ENCODE results near the gene GABBR2.

Gene GABBR2

GRCh38 chr9:98357921-98358535, 350.7 kb downstream of the GABBR2 start:
- no peak for DNase-seq (ENCODE audit: low read depth in 1 of 2, low spot score in 1 of 2)

- DNase-seq (ENCODE audit: low read depth in 1 of 2, low spot score in 1 of 2): no peak
These were observed 351.6 kb downstream of the GABBR2 start for GRCh38 chr9:98356953-98357690.

- no peak for DNase-seq (ENCODE audit: low read depth in 1 of 2, low spot score in 1 of 2)
These were observed 352.4 kb downstream of the GABBR2 start for GRCh38 chr9:98356326-98356725.

GRCh38 chr9:98351370-98351769, 357.4 kb downstream of the GABBR2 start:
- DNase-seq (ENCODE audit: low read depth in 1 of 2, low spot score in 1 of 2): no peak

GRCh38 chr9:98347642-98348041, 361.1 kb downstream of the GABBR2 start:
- DNase-seq (ENCODE audit: low read depth in 1 of 2, low spot score in 1 of 2): no peak

GRCh38 chr9:98345011-98345410, 363.7 kb downstream of the GABBR2 start:
- DNase-seq (ENCODE audit: low read depth in 1 of 2, low spot score in 1 of 2): no peak

- DNase-seq (ENCODE audit: low read depth in 1 of 2, low spot score in 1 of 2): no peak
These were observed 364.2 kb downstream of the GABBR2 start for GRCh38 chr9:98344581-98344980.

GRCh38 chr9:98342820-98343210, 365.9 kb downstream of the GABBR2 start:
- DNase-seq (ENCODE audit: low read depth in 1 of 2, low spot score in 1 of 2): no peak

GRCh38 chr9:98342098-98342819, 366.5 kb downstream of the GABBR2 start:
- no peak for DNase-seq (ENCODE audit: low read depth in 1 of 2, low spot score in 1 of 2)

- DNase-seq (ENCODE audit: low read depth in 1 of 2, low spot score in 1 of 2): no peak
These were observed 367.3 kb downstream of the GABBR2 start for GRCh38 chr9:98341157-98342097.

- DNase-seq (ENCODE audit: low read depth in 1 of 2, low spot score in 1 of 2): no peak
These were observed 368.5 kb downstream of the GABBR2 start for GRCh38 chr9:98339987-98340800.

GRCh38 chr9:98335661-98336060, 373.1 kb downstream of the GABBR2 start:
- DNase-seq (ENCODE audit: low read depth in 1 of 2, low spot score in 1 of 2): no peak

GRCh38 chr9:98334796-98335195, 373.9 kb downstream of the GABBR2 start:
- no peak for DNase-seq (ENCODE audit: low read depth in 1 of 2, low spot score in 1 of 2)

GRCh38 chr9:98333703-98334582, 374.8 kb downstream of the GABBR2 start:
- DNase-seq (ENCODE audit: low read depth in 1 of 2, low spot score in 1 of 2): no peak

GRCh38 chr9:98332405-98332831, 376.3 kb downstream of the GABBR2 start:
- DNase-seq (ENCODE audit: low read depth in 1 of 2, low spot score in 1 of 2): no peak

GRCh38 chr9:98331536-98332259, 377.0 kb downstream of the GABBR2 start:
- no peak for DNase-seq (ENCODE audit: low read depth in 1 of 2, low spot score in 1 of 2)

- DNase-seq (ENCODE audit: low read depth in 1 of 2, low spot score in 1 of 2): no peak
These were observed 377.9 kb downstream of the GABBR2 start for GRCh38 chr9:98330831-98331230.

GRCh38 chr9:98329904-98330303, 378.8 kb downstream of the GABBR2 start:
- no peak for DNase-seq (ENCODE audit: low read depth in 1 of 2, low spot score in 1 of 2)

GRCh38 chr9:98329281-98329680, 379.5 kb downstream of the GABBR2 start:
- no peak for DNase-seq (ENCODE audit: low read depth in 1 of 2, low spot score in 1 of 2)

Data from activated CD4-positive, alpha-beta T cell treated with anti-CD3 and anti-CD28 coated beads, Interleukin-2, amount 50 U/mL, for 24 hours (primary cell).